HepG2 (cell line): ENCODE results near the gene TCERG1L. TPM values are rescaled to one million over a fixed set of nuclear protein-coding genes. Genes with fewer than 3 reads are reported as not detected.

Experiments
- ATAC-seq: fragments of 200-7000 bp; cut with Tn5 transposase; 3 replicates; pipeline ENCODE4 v1.9.1; 2020; ENCODE audit warnings: mild to moderate bottlenecking, moderate library complexity
- BruUV-seq: library from RNA; stranded (reverse); fragments of 400-500 nt; replicated peaks from 2 replicates; lab custom pipeline; 2021; lab: Mats Ljungman, UMichigan
- CTCF ChIA-PET: fragments of 300-600 bp; formaldehyde crosslinking; extraction: SDS; loops from one replicate; lab custom pipeline; 2021; ENCODE audit warnings: low total read pairs, inconsistent platforms, low intra/inter-chr PET ratio; lab: Yijun Ruan, JAX
- POLR2A ChIA-PET: fragments of 350-600 bp; sonication (Branson Sonifier 250); formaldehyde crosslinking; loops from one replicate; lab custom pipeline; 2020; ENCODE audit warnings: antibody characterized with exemption, inconsistent platforms; lab: Yijun Ruan, JAX
- DNase-seq: peaks from one replicate; pipeline ENCODE4 v3.0.0-alpha.2; 2015; ENCODE audit warnings: low spot score
- FAIRE-seq: peaks from 3 replicates; lab custom pipeline; 2011; peaks lifted over from hg19 to GRCh38; lab: Jason Lieb, UNC
- H2AFZ ChIP-seq: one replicate; pipeline ENCODE4 v1.6.1; 2011; ENCODE audit warnings: low read length, inconsistent platforms
- H3K27ac ChIP-seq: fragments of 300-600 bp; 3 replicates; pipeline ENCODE4 v1.8.0; 2011; ENCODE audit warnings: mixed run types, mild to moderate bottlenecking, mixed read lengths, low read length, inconsistent platforms; ENCODE audit not compliant: insufficient read depth; ENCODE audit errors: extremely low read length
- H3K27me3 ChIP-seq, 2 experiments: fragments of 200-600 bp in 1 of 2; 2 replicates in 1 of 2; 3 replicates in 1 of 2; pipeline versions ENCODE4 v1.6.0 to v1.8.0; 2011; ENCODE audit warnings: low read length in 2 of 2, mild to moderate bottlenecking in 2 of 2, moderate library complexity in 2 of 2, inconsistent platforms in 1 of 2; ENCODE audit not compliant: insufficient read depth in 2 of 2, control insufficient read depth in 1 of 2
- H3K36me3 ChIP-seq, 2 experiments: fragments of 200-600 bp in 1 of 2; replicated peaks in 1 of 2; 2 replicates in 1 of 2; 3 replicates in 1 of 2; pipeline versions ENCODE4 v1.5.1 to v1.8.0; 2011; ENCODE audit warnings: low read length in 2 of 2, inconsistent platforms in 1 of 2; ENCODE audit not compliant: insufficient read depth in 2 of 2, control insufficient read depth in 1 of 2
- H3K4me1 ChIP-seq: 2 replicates; pipeline ENCODE4 v1.5.1; 2012; ENCODE audit warnings: low read length, inconsistent platforms; ENCODE audit not compliant: insufficient read depth
- H3K4me2 ChIP-seq: 2 replicates; pipeline ENCODE4 v1.6.0; 2011; ENCODE audit warnings: low read depth, low read length, inconsistent platforms
- H3K4me3 ChIP-seq, 3 experiments: fragments of 200-600 bp in 1 of 3; sonication (generic), shearing (Covaris generic) in 1 of 3; replicated peaks in 1 of 3; 2 replicates each; pipeline ENCODE4 v1.5.1; 2011 to 2016; ENCODE audit warnings: low read length in 3 of 3, inconsistent platforms in 2 of 3, low read depth in 2 of 3, mild to moderate bottlenecking in 2 of 3, control low read depth in 1 of 3, mixed read lengths in 1 of 3; ENCODE audit not compliant: insufficient read depth in 1 of 3
- H3K79me2 ChIP-seq: one replicate; pipeline ENCODE4 v1.6.1; 2011; ENCODE audit warnings: low read length, inconsistent platforms; ENCODE audit not compliant: insufficient read depth
- H3K9ac ChIP-seq: 2 replicates; pipeline ENCODE4 v1.6.0; 2011; ENCODE audit warnings: mild to moderate bottlenecking, low read depth, low read length, inconsistent platforms; ENCODE audit not compliant: insufficient read depth
- H3K9me3 ChIP-seq: 2 replicates; pipeline ENCODE4 v1.5.1; 2012; ENCODE audit warnings: mild to moderate bottlenecking, low read length
- H4K20me1 ChIP-seq: 2 replicates; pipeline ENCODE4 v1.6.0; 2011; ENCODE audit warnings: inconsistent platforms, mild to moderate bottlenecking, low read length, moderate library complexity; ENCODE audit not compliant: insufficient read depth
- AKAP8 ChIP-seq: sonication (generic); formaldehyde crosslinking; IDR thresholded peaks from 2 replicates; pipeline ENCODE4 v1.5.1; 2020; ENCODE audit warnings: mild to moderate bottlenecking, missing genetic modification reagents
- MAF1 ChIP-seq: sonication (generic); formaldehyde crosslinking; IDR thresholded peaks from 2 replicates; pipeline ENCODE4 v1.5.0; 2020; ENCODE audit warnings: missing genetic modification reagents, borderline replicate concordance
- MAFG ChIP-seq: sonication (generic); formaldehyde crosslinking; IDR thresholded peaks from 2 replicates; pipeline ENCODE4 v1.5.1; 2020; ENCODE audit warnings: mild to moderate bottlenecking, missing genetic modification reagents
- MTA1 ChIP-seq: sonication (generic); formaldehyde crosslinking; IDR thresholded peaks from 2 replicates; pipeline ENCODE4 v1.4.0; 2020; ENCODE audit warnings: missing genetic modification reagents, mild to moderate bottlenecking, borderline replicate concordance
- MTA3 ChIP-seq: sonication (generic); formaldehyde crosslinking; IDR thresholded peaks from 2 replicates; pipeline ENCODE4 v1.4.0; 2020; ENCODE audit warnings: missing genetic modification reagents
- MXI1 ChIP-seq: IDR thresholded peaks from 3 replicates; pipeline ENCODE4 v1.6.1; 2012; ENCODE audit warnings: low read depth, low read length, inconsistent platforms, borderline replicate concordance
- MYNN ChIP-seq: sonication (generic); formaldehyde crosslinking; IDR thresholded peaks from 2 replicates; pipeline ENCODE4 v1.4.0; 2020; ENCODE audit warnings: mild to moderate bottlenecking, low read depth, missing genetic modification reagents
- PAF1 ChIP-seq: IDR thresholded peaks from 2 replicates; pipeline ENCODE4 v1.6.1; 2016; ENCODE audit warnings: missing genetic modification reagents, missing compliant biosample characterization
- SP4 ChIP-seq: sonication (generic); formaldehyde crosslinking; IDR thresholded peaks from 2 replicates; pipeline ENCODE4 v1.8.1; 2023; ENCODE audit warnings: mild to moderate bottlenecking, missing genetic modification reagents
- TAF1 ChIP-seq: sonication (generic); formaldehyde crosslinking; IDR thresholded peaks from 2 replicates; pipeline ENCODE4 v1.4.0; 2020; ENCODE audit warnings: missing genetic modification reagents
- TCF7 ChIP-seq: sonication (generic); IDR thresholded peaks from 2 replicates; pipeline ENCODE4 v1.6.1; 2016; ENCODE audit warnings: antibody characterized with exemption, low read depth
- ZNF460 ChIP-seq: sonication (generic); formaldehyde crosslinking; IDR thresholded peaks from 2 replicates; pipeline ENCODE4 v1.5.1; 2020; ENCODE audit warnings: missing genetic modification reagents, mild to moderate bottlenecking, borderline replicate concordance
- ZNF776 ChIP-seq: sonication (generic); formaldehyde crosslinking; IDR thresholded peaks from 2 replicates; pipeline ENCODE4 v1.4.0; 2020; ENCODE audit warnings: mild to moderate bottlenecking, missing genetic modification reagents
- ZNF781 ChIP-seq: sonication (generic); formaldehyde crosslinking; IDR thresholded peaks from 2 replicates; pipeline ENCODE4 v1.5.1; 2020; ENCODE audit warnings: borderline replicate concordance, mild to moderate bottlenecking, missing genetic modification reagents; ENCODE audit errors: not compliant biosample characterization
- WGBS: methylation state at CpG from one replicate; pipeline ENCODE4 v1.1.6; 2017; ENCODE audit warnings: low lambda C conversion rate; 5-methylcytosine and 5-hydroxymethylcytosine counted together
- in situ Hi-C: cut with HindIII; loops from 2 replicates; pipeline ENCODE4 v1.10.0; 2017; ENCODE audit warnings: low pct_unique_long_range_greater_than_20kb; ENCODE audit not compliant: extremely low pct_ligation_motif_present
- intact Hi-C: fragments of 100-400 bp; cut with micrococcal nuclease; formaldehyde crosslinking; loops from one replicate; pipeline ENCODE4 v1.10.0; 2022; ENCODE audit not compliant: unreplicated experiment
- polyA plus RNA-seq, 8 experiments: library from polyadenylated mRNA; depleted of rRNA in 3 of 8; stranded (reverse) in 7 of 8; unstranded in 1 of 8; fragments of >200 nt; fragmentation: Illumina TruSeq in 4 of 8; extraction: Trizol in 4 of 8; gene quantifications; 2 replicates each; pipeline versions ENCODE4 v1.2.1 to v1.2.3, GENCODE V29; 2011 to 2016; ENCODE audit warnings: low read depth in 4 of 8, missing spikeins in 1 of 8, mixed read lengths in 1 of 8; ENCODE audit not compliant: insufficient read depth in 1 of 8
- total RNA-seq, 5 experiments: library from RNA; depleted of rRNA; stranded (reverse); fragments of >200 nt; fragmentation: Illumina TruSeq; extraction: Trizol; gene quantifications; 2 replicates each; pipeline ENCODE4 v1.2.3, GENCODE V29; 2016; ENCODE audit warnings: low read depth in 1 of 5
- TF ChIP-seq, protein P1 (sequence below): IDR thresholded peaks from 2 replicates; pipeline ENCODE4 v1.6.1; 2018; ENCODE audit warnings: missing genetic modification reagents, mild to moderate bottlenecking, missing compliant biosample characterization

TCERG1L gene
- total and polyA plus RNA-seq, 2 of the 13 experiments (the other 11 are each of a cell fraction or from before 2014, with no cell fraction given) = not detected

DNA sequence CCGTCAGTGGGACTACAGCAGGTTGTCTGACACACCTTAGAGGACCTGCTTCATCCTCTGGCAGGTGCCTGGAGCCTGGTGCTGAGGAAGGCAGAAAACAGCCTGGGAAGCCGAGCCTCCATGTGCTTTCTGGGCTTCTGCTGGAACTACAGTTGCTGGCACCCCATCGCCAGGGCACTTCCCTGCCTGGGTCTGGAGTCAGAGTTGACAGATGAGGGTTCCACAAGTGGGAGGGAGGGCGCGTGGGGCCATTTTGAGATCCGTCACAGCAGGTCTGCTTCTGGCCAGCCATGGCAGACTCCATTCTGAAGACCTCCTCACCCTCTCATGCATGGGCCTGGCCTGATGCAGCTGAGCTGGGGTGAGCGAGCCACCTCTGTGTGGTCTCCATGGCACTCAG lies 33.2 kb upstream of the TCERG1L start:
- CTCF ChIA-PET = no interaction called here
- no peaks in the 10 kb centered on the region for H4K20me1 ChIP-seq
- no peak overlapping the region for H3K4me3 ChIP-seq
- intact Hi-C loops = no loop called here
- no peaks in the 10 kb centered on the region for H3K27me3 ChIP-seq
- no peaks in the 10 kb centered on the region for H3K4me1 ChIP-seq
- H3K9ac ChIP-seq = no peak overlapping the region
- DNase-seq = no peak
- H3K36me3 ChIP-seq = no peaks in the 10 kb centered on the region
- H2AFZ ChIP-seq = no peak overlapping the region
- 0% methylated on average over 1 of the region's 7 CpGs for WGBS
- H3K9me3 ChIP-seq = no peaks in the 10 kb centered on the region
- no peak for FAIRE-seq
- no peaks in the 10 kb centered on the region for H3K79me2 ChIP-seq
- POLR2A ChIA-PET = no interaction called here
- H3K27ac ChIP-seq = no peak overlapping the region
- TF ChIP-seq ZNF776 (no peak), TCF7 (no peak), PAF1 (no peak), AKAP8 (CRISPR knock-in tag) (no peak)
- H3K4me2 ChIP-seq = no peak overlapping the region
- no peak for ATAC-seq
- no TSS peak for BruUV-seq
- in situ Hi-C loops = no loop called here

DNA sequence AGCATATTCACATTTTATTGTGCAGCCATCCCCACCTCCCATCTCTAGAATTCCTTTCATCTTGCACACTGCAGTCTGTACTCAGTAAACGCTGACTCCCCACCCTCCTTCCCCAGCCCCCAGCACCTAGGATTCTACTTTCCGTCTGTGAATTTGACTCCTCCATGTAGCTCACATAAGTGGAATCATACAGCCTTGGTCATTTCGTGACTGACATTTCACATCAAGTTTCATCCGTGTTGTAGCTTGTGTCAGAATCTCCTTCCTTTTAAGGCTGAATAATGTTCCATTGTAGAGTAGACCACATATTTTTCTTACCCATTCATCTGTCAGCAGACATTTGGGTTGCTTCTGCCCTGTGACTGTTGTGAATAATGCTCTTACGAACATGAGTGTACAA lies 26.2 kb upstream of the TCERG1L start:
- POLR2A ChIA-PET = no interaction called here
- FAIRE-seq (no peak), ATAC-seq (no peak), DNase-seq (no peak)
- Histone ChIP-seq H3K27me3 (no peaks in the 10 kb centered on the region), H3K4me2 (no peak overlapping the region), H3K9me3 (no peaks in the 10 kb centered on the region), H3K27ac (no peak overlapping the region), H3K9ac (no peak overlapping the region), H3K79me2 (no peaks in the 10 kb centered on the region), H4K20me1 (no peaks in the 10 kb centered on the region), H2AFZ (no peak overlapping the region), H3K4me1 (no peaks in the 10 kb centered on the region), H3K36me3 (no peaks in the 10 kb centered on the region), H3K4me3 (no peak overlapping the region)
- BruUV-seq = no TSS peak
- WGBS = 2% methylated on average over 5 of the region's 5 CpGs
- intact Hi-C loops (no loop called here), in situ Hi-C loops (no loop called here)
- CTCF ChIA-PET = no interaction called here
- no peak for TF ChIP-seq MAFG (CRISPR knock-in tag)
- TF ChIP-seq TAF1 (CRISPR knock-in tag) = no peak
- no peak for TF ChIP-seq ZNF460 (CRISPR knock-in tag)
- no peak for TF ChIP-seq MTA1 (CRISPR knock-in tag)
- no peak for TF ChIP-seq MXI1
- TF ChIP-seq MYNN = no peak
- TF ChIP-seq, protein P1, sequence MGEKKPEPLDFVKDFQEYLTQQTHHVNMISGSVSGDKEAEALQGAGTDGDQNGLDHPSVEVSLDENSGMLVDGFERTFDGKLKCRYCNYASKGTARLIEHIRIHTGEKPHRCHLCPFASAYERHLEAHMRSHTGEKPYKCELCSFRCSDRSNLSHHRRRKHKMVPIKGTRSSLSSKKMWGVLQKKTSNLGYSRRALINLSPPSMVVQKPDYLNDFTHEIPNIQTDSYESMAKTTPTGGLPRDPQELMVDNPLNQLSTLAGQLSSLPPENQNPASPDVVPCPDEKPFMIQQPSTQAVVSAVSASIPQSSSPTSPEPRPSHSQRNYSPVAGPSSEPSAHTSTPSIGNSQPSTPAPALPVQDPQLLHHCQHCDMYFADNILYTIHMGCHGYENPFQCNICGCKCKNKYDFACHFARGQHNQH (CRISPR knock-in tag) = no peak
- TF ChIP-seq MAF1 = no peak
- TF ChIP-seq SP4 (CRISPR knock-in tag) = no peak
- no peak for TF ChIP-seq ZNF781 (CRISPR knock-in tag)
- TF ChIP-seq MTA3 (CRISPR knock-in tag) = no peak
